ENCODE measurements around the gene RERE.

DNA sequence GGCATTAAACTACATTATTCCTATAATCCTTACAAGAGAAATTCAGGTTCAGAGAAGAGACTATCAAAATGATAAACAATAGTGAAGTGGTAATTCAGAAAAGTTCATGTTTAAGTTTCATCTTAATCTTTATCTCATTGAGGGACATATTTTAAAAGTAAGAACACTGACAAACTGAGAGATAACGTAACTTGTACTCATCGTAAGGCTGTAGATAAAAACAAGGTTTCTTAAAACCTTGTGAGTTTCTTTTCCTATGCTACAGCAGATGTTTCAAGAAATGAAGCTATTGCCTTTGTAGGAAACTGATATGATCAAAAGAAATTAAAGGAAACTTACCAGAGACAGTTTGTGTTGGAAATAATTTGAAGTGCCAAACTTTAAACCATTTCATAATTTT lies 65.0 kb downstream of the RERE start:
- TF ChIP-seq, protein P1, sequence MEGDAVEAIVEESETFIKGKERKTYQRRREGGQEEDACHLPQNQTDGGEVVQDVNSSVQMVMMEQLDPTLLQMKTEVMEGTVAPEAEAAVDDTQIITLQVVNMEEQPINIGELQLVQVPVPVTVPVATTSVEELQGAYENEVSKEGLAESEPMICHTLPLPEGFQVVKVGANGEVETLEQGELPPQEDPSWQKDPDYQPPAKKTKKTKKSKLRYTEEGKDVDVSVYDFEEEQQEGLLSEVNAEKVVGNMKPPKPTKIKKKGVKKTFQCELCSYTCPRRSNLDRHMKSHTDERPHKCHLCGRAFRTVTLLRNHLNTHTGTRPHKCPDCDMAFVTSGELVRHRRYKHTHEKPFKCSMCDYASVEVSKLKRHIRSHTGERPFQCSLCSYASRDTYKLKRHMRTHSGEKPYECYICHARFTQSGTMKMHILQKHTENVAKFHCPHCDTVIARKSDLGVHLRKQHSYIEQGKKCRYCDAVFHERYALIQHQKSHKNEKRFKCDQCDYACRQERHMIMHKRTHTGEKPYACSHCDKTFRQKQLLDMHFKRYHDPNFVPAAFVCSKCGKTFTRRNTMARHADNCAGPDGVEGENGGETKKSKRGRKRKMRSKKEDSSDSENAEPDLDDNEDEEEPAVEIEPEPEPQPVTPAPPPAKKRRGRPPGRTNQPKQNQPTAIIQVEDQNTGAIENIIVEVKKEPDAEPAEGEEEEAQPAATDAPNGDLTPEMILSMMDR (IDR thresholded peaks at IDR 0.05): no peak
- no peak for TF ChIP-seq POLR2A (IDR thresholded peaks at IDR 0.05)

Measured in body of pancreas (tissue), 4 donors.